ENCODE measurements around the gene SLC7A4.
"Not testable (repeated sequence)": the region's sequence is repeated elsewhere in the genome, so short reads cannot be mapped to it uniquely, and the experiment has no call there.

Gene SLC7A4

GRCh38 chr22:21025763-21026755 is 6.3 kb downstream of the SLC7A4 start:
- Histone ChIP-seq H3K4me3 (peak overlapping the region in 1 of 7 experiments; percentile 2), H3K27ac (peak overlapping the region in 2 of 21 experiments; percentile 21 to 35)

- Histone ChIP-seq H3K4me3 (no peak overlapping the region), H3K27ac (peak overlapping the region in 2 of 21 experiments; percentile 21 to 35)
Observed at GRCh38 chr22:21025266-21025665, 7.1 kb downstream of the SLC7A4 start.

GRCh38 chr22:21022955-21023614 is 9.3 kb downstream of the SLC7A4 start:
- no peak overlapping the region for H3K4me3 ChIP-seq
- no peak overlapping the region for H3K27ac ChIP-seq

DNA sequence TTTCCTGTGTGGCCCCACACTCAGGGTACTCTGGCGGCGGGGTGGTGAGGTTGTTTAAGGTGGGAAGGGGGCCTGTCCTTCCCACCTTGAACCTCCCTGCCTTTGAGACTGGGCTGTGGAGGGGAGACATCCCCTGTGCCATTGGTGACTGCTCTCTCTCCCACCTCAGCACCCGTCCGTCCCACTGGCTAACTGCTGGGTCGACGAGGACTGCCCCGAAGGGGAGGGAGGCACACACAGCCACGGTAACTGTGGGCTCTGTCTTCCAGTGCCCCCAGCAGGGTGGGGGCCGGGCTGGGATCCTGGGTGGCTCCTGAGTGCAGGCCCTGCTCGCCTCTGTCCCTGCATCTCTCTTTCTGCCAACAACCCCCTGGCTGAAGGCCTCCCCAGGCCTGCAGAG is 9.9 kb downstream of the SLC7A4 start:
- H3K4me3 ChIP-seq = no peak overlapping the region
- no peak overlapping the region for H3K27ac ChIP-seq

- H3K4me3 ChIP-seq = no peak overlapping the region
Observed at GRCh38 chr22:21020802-21021429, 11.4 kb downstream of the SLC7A4 start.

GRCh38 chr22:21018314-21018713 is 14.0 kb downstream of the SLC7A4 start:
- Histone ChIP-seq H3K27ac (no peak overlapping the region), H3K4me3 (no peak overlapping the region)

More at GRCh38 chr22:21020802-21021429, 11.4 kb downstream of the SLC7A4 start:
- no peak overlapping the region for H3K27ac ChIP-seq

GRCh38 chr22:21016644-21017420 is 15.5 kb downstream of the SLC7A4 start:
- Histone ChIP-seq H3K27ac (no peak overlapping the region), H3K4me3 (no peak overlapping the region)

DNA sequence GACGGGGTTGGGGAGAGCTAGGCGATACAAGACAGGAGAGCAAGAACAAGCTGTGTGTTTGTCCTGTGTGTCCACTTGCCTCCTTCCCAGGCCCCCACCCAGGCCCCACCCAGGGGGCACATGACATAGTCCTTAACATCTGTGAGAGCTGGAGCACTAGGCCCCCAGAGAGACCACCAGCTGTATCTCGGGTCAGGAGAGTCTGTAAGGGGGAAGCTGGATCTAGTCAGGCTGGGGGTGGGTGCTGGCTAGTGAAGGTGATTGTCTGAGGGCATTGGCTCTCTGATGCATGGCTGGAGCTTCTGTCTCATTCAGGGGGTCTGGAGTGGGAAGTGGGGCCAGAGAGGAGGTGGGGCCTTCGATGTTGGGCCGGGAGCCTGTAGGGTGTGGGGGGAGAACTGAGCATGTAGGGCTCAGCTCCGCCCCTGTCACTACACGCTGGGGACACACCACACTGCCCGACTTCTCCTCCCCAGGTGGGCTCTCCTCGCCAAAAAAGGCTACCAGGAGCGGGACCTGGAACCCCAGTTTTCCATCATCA is 16.8 kb downstream of the SLC7A4 start:
- Histone ChIP-seq H3K27ac (peak overlapping the region in 2 of 21 experiments; percentile 2 to 65), H3K4me3 (no peak overlapping the region)

DNA sequence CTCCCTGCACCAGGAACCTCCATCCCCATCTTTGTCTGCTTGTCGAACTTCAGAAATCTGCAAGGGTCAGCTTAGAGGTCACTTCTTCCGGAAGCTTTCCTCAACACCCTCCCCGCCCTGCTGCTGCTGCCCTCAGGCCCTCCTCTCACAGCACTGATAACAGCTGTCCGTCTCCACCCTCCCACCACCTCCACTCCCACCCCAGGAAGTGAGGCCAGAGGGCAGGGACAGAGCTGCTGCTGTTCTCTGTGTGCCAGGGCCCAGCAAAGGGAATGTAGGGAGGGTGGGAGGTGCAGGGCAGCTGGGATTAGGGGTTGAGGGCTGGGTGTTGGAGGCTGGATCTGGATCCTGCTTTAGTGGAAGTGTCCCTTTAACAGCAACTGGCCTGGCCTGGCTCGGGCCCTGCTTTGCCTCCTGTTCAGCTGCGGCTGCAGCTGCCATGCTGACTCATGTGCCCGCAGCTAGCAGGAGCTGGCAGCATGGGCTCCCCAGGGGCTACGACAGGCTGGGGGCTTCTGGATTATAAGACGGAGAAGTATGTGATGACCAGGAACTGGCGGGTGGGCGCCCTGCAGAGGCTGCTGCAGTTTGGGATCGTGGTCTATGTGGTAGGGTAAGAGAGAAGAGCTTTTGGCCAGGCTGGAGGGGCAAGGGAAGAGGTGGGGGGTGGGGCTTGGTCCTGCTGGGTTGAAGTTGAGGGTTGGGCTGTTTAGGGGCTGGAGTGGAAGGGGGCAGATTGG is 17.5 kb downstream of the SLC7A4 start, which contains the start of gene P2RX6:
TSS of gene P2RX6 (plus strand) at position 440 of the 740 bp plus-strand sequence. CDS start at position 450, 10 bp downstream.
- peak within 1 kb of the TSS; percentile 24 to 40 (median 29) for H3K4me3 ChIP-seq
- peak within 1 kb of the TSS in 12 of 21 experiments; percentile 9 to 69 (median 38) for H3K27ac ChIP-seq

- Histone ChIP-seq H3K27ac (peak overlapping the region in 10 of 21 experiments; percentile 13 to 69 (median 38)), H3K4me3 (peak overlapping the region; percentile 24 to 40 (median 29))
Observed at GRCh38 chr22:21014202-21014725, 18.1 kb downstream of the SLC7A4 start.

DNA sequence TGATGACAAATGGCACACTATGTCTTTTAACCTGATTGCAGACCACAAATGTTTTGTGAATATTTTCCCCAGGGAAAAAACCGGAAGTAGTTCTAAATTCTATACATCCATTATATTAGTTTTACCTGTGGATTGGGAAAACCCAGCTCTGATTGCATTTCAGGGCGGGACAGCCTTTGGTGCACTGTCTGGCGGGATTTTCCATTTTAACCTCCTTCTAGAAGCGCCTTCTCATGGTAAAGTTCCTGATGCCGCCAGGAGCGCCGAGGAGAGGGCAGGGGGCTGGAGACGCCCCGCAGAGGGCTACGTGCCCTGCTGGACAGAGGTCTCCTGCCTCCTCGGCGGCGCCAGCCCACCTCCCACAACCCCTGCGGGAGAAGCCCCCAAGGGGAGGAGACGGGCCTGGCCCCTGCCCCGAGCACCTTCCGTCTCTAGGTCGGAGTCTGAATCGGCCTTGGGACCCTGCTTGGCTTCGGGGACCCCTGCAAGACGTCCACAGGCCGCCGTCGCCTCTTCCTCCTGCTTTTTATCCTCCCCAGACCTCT is 18.6 kb downstream of the SLC7A4 start:
- Histone ChIP-seq H3K27ac (peak overlapping the region in 11 of 21 experiments; percentile 13 to 69 (median 40)), H3K4me3 (peak overlapping the region; percentile 24 to 40 (median 29))

- H3K27ac ChIP-seq = peak overlapping the region in 1 of 21 experiments; percentile 29
- H3K4me3 ChIP-seq = no peak overlapping the region
Observed at GRCh38 chr22:21012446-21013407, 19.6 kb downstream of the SLC7A4 start.

GRCh38 chr22:21010426-21011113 is 21.8 kb downstream of the SLC7A4 start:
- H3K27ac ChIP-seq = no peak overlapping the region
- H3K4me3 ChIP-seq = no peak overlapping the region

DNA sequence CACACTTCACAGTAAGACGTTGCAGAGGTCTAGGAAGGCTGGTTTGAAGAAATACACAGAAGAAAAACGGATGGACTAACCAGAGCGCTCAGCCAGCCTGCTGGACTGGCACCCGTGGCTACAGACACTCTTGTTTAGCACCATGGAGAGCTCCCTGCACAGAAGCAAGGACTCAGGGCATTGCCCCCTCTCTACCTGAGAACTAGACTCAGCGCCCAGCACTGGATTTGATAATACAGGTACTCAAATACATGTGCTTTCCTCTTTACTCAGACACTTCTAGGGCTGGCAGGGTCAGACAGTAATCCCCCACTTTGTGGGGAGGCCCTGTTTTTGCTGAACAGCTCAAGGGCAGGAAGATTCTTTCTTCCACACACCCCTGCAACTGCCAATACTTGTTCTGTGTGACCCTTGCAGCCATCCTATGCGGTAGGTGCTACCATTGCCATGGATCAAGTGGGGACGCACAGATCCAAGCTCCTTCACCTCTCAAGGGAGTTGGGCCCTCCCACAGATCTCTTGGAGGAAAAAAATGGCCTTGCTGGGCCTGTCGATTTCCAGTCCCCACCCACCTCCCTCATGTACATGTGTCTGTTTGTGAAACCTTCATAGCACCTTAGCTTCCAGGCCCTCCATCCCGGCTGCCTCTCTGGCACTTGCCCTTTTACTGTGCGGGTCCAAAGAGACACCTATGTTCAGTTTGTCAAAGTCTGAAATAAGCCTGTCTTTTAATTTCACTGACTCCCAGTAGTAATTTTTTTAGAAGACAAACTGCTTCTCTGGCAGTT is 22.5 kb downstream of the SLC7A4 start:
- H3K27ac ChIP-seq = no peak overlapping the region
- no peak overlapping the region for H3K4me3 ChIP-seq

DNA sequence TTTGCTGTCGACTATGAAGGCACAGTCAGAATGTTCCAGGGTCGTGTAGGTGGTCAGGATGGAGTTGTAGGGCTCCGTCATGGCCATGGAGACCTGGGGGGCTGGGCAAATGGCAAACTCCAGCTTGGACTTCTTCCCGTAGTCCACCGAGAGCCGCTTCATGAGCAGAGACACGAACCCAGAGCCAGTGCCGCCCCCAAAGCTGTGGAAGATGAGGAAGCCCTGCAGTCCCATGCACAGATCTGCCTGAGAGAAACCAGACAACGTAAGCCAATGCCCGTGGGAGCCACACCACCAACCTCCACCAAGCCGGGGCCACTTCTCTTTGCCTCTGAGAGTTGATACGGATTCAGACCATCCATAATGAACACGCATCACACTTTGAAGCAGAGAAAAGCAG is 23.2 kb downstream of the SLC7A4 start:
- H3K4me3 ChIP-seq, H3K27ac ChIP-seq: not testable (repeated sequence)

All from skin epidermis (tissue), 12 donors.